A549 (cell line): ENCODE measurements around the gene CYP3A4. TPM values are rescaled to one million over a fixed set of nuclear protein-coding genes. Genes with fewer than 3 reads are reported as not detected.

Experiments
- ATAC-seq, 2 experiments: fragments of 200-7000 bp in 1 of 2; fragments of >200 bp in 1 of 2; cut with Nextera tagmentation in 1 of 2; cut with Tn5 transposase in 1 of 2; 3 replicates each; pipeline versions ENCODE4 v1.8.0 to v1.9.1; 2018 to 2020; ENCODE audit warnings: mild to moderate bottlenecking in 1 of 2, moderate library complexity in 1 of 2
- CTCF ChIA-PET: fragments of 300-600 bp; sonication (Branson Sonifier 250); formaldehyde crosslinking; extraction: SDS; loops from one replicate; lab custom pipeline; 2021; ENCODE audit warnings: antibody characterized with exemption, inconsistent platforms; lab: Yijun Ruan, JAX
- POLR2A ChIA-PET: fragments of 350-600 bp; formaldehyde crosslinking; extraction: SDS; loops from one replicate; lab custom pipeline; 2021; ENCODE audit warnings: antibody characterized with exemption, inconsistent platforms; lab: Yijun Ruan, JAX
- DNase-seq, 2 experiments: peaks; one replicate each; pipeline versions ENCODE4 v3.0.0 to v3.0.0-alpha.2; 2011 to 2016; ENCODE audit warnings: low read depth in 1 of 2, low spot score in 1 of 2
- FAIRE-seq: peaks from 2 replicates; lab custom pipeline; 2011; peaks lifted over from hg19 to GRCh38; lab: Jason Lieb, UNC
- H3K27ac ChIP-seq, 2 experiments: fragments of >200 bp; sonication (Bioruptor Twin); formaldehyde crosslinking; 3 replicates each; pipeline ENCODE4 v1.5.1; 2016 to 2017
- H3K4me1 ChIP-seq: fragments of >200 bp; sonication (Bioruptor Twin); formaldehyde crosslinking; 3 replicates; pipeline ENCODE4 v1.6.1; 2016
- H3K4me2 ChIP-seq: fragments of >200 bp; sonication (Bioruptor Twin); formaldehyde crosslinking; 3 replicates; pipeline ENCODE4 v1.6.1; 2016
- H3K4me3 ChIP-seq: fragments of >200 bp; sonication (Bioruptor Twin); formaldehyde crosslinking; 3 replicates; pipeline ENCODE4 v1.5.1; 2016
- H3K9me3 ChIP-seq: fragments of >200 bp; sonication (Bioruptor Twin); formaldehyde crosslinking; 3 replicates; pipeline ENCODE4 v1.6.1; 2016
- CBX8 ChIP-seq: fragments of 200-600 bp; sonication (generic); IDR thresholded peaks from 2 replicates; pipeline ENCODE4 v1.6.1; 2016
- CHD2 ChIP-seq: fragments of 150-350 bp; IDR thresholded peaks from 2 replicates; pipeline ENCODE4 v1.6.1; 2014; ENCODE audit warnings: low read length; ENCODE audit not compliant: partially characterized antibody
- CTCF ChIP-seq: fragments of >200 bp; sonication (Bioruptor Twin); formaldehyde crosslinking; IDR thresholded peaks from 3 replicates; pipeline ENCODE4 v1.5.1; 2016
- EHF ChIP-seq: fragments of 250-450 bp; sonication (Bioruptor Pico); IDR thresholded peaks from 2 replicates; pipeline ENCODE4 v1.5.0; 2020; ENCODE audit warnings: mild to moderate bottlenecking
- EHMT2 ChIP-seq: fragments of 200-600 bp; sonication (generic); IDR thresholded peaks from 2 replicates; pipeline ENCODE4 v1.6.1; 2016; ENCODE audit warnings: antibody characterized with exemption, low read depth, mild to moderate bottlenecking, moderate library complexity
- ESRRA ChIP-seq: fragments of 150-350 bp; IDR thresholded peaks from 2 replicates; pipeline ENCODE4 v1.6.1; 2014; ENCODE audit warnings: mild to moderate bottlenecking, low read length, borderline replicate concordance
- FOSB ChIP-seq: fragments of 250-450 bp; sonication (Bioruptor Pico); IDR thresholded peaks from 2 replicates; pipeline ENCODE4 v1.5.0; 2020; ENCODE audit warnings: mild to moderate bottlenecking, moderate library complexity
- FOXS1 ChIP-seq: fragments of 250-450 bp; sonication (Bioruptor Pico); IDR thresholded peaks from 2 replicates; pipeline ENCODE4 v1.5.0; 2020; ENCODE audit warnings: mild to moderate bottlenecking, moderate library complexity
- GATA3 ChIP-seq: IDR thresholded peaks from 2 replicates; pipeline ENCODE4 v1.6.1; 2012; ENCODE audit warnings: borderline replicate concordance
- HES2 ChIP-seq: fragments of >200 bp; sonication (Bioruptor Twin); formaldehyde crosslinking; IDR thresholded peaks from 2 replicates; pipeline ENCODE4 v1.6.1; 2016
- HEYL ChIP-seq: fragments of 250-450 bp; sonication (Bioruptor Pico); IDR thresholded peaks from 2 replicates; pipeline ENCODE4 v1.8.0; 2021; ENCODE audit warnings: mild to moderate bottlenecking, moderate library complexity
- HMGXB4 ChIP-seq: fragments of 250-450 bp; sonication (Bioruptor Pico); IDR thresholded peaks from 2 replicates; pipeline ENCODE4 v1.5.0; 2021; ENCODE audit warnings: mild to moderate bottlenecking, moderate library complexity, borderline replicate concordance
- HOXB13 ChIP-seq: fragments of 250-450 bp; sonication (Bioruptor Pico); IDR thresholded peaks from 2 replicates; pipeline ENCODE4 v1.5.0; 2020; ENCODE audit warnings: low read depth, mild to moderate bottlenecking, moderate library complexity
- HOXB5 ChIP-seq: fragments of 250-450 bp; sonication (Bioruptor Pico); IDR thresholded peaks from 2 replicates; pipeline ENCODE4 v1.5.0; 2020; ENCODE audit warnings: mild to moderate bottlenecking, moderate library complexity
- JUNB ChIP-seq: fragments of >200 bp; sonication (Bioruptor Twin); formaldehyde crosslinking; IDR thresholded peaks from 2 replicates; pipeline ENCODE4 v1.6.1; 2016
- KDM5A ChIP-seq: fragments of 200-600 bp; sonication (generic); IDR thresholded peaks from 2 replicates; pipeline ENCODE4 v1.6.1; 2016; ENCODE audit warnings: antibody characterized with exemption, mild to moderate bottlenecking
- MAFK ChIP-seq: fragments of 450-650 bp; IDR thresholded peaks from 2 replicates; pipeline ENCODE4 v1.6.1; 2014; ENCODE audit not compliant: partially characterized antibody
- MAZ ChIP-seq: fragments of 150-350 bp; IDR thresholded peaks from 2 replicates; pipeline ENCODE4 v1.6.1; 2014; ENCODE audit warnings: antibody characterized with exemption, low read depth, low read length, borderline replicate concordance
- NFE2L2 ChIP-seq: fragments of 150-350 bp; conservative IDR thresholded peaks from 2 replicates; pipeline ENCODE4 v1.6.1; 2014; ENCODE audit warnings: low read length
- NPAS2 ChIP-seq: fragments of 250-450 bp; sonication (Bioruptor Pico); IDR thresholded peaks from 2 replicates; pipeline ENCODE4 v1.8.0; 2022; ENCODE audit warnings: mild to moderate bottlenecking, moderate library complexity, borderline replicate concordance
- NR3C1 ChIP-seq: fragments of >200 bp; sonication (Bioruptor Twin); formaldehyde crosslinking; IDR thresholded peaks from 3 replicates; pipeline ENCODE4 v1.6.1; 2017
- POLR2A ChIP-seq: IDR thresholded peaks from 2 replicates; pipeline ENCODE4 v1.6.1; 2012; ENCODE audit warnings: mild to moderate bottlenecking, low read length
- POLR2AphosphoS2 ChIP-seq: conservative IDR thresholded peaks from 2 replicates; pipeline ENCODE4 v1.6.1; 2012; ENCODE audit warnings: low read length, improper control_type of control experiment, inconsistent platforms
- RAD21 ChIP-seq, 2 experiments: fragments of >200 bp in 1 of 2; sonication (Bioruptor Twin) in 1 of 2; formaldehyde crosslinking in 1 of 2; IDR thresholded peaks in 1 of 2; conservative IDR thresholded peaks in 1 of 2; 2 replicates in 1 of 2; 3 replicates in 1 of 2; pipeline ENCODE4 v1.6.1; 2012 to 2018; ENCODE audit warnings: inconsistent platforms in 1 of 2
- RFX5 ChIP-seq: fragments of 450-650 bp; IDR thresholded peaks from 2 replicates; pipeline ENCODE4 v1.7.1; 2014; ENCODE audit warnings: antibody characterized with exemption, mild to moderate bottlenecking, moderate library complexity
- SREBF2 ChIP-seq: fragments of 450-650 bp; IDR thresholded peaks from 2 replicates; pipeline ENCODE4 v1.6.1; 2014; ENCODE audit warnings: mild to moderate bottlenecking, moderate library complexity
- TFCP2L1 ChIP-seq: fragments of 250-450 bp; sonication (Bioruptor Pico); IDR thresholded peaks from 2 replicates; pipeline ENCODE4 v1.5.0; 2021; ENCODE audit warnings: mild to moderate bottlenecking
- ZFP36 ChIP-seq: fragments of 450-650 bp; IDR thresholded peaks from 2 replicates; pipeline ENCODE4 v1.6.1; 2014; ENCODE audit warnings: borderline replicate concordance; ENCODE audit not compliant: partially characterized antibody
- WGBS: methylation state at CpG from one replicate; pipeline ENCODE4 v1.1.6; 2017; ENCODE audit errors: missing lambda C conversion rate; 5-methylcytosine and 5-hydroxymethylcytosine counted together
- polyA plus RNA-seq, 4 experiments: library from polyadenylated mRNA; depleted of rRNA in 3 of 4; stranded (reverse); fragments of >200 nt; fragmentation: RNase III in 1 of 4; extraction: RNeasy Plus Mini Kit Qiagen cat#74134 plus additional on column Dnase treatment in 1 of 4; gene quantifications; 2 replicates in 3 of 4; 3 replicates in 1 of 4; pipeline ENCODE4 v1.2.3, GENCODE V29; 2011 to 2017
- TF ChIP-seq, protein P1 (sequence below): IDR thresholded peaks from 2 replicates; pipeline ENCODE4 v1.6.1; 2012; ENCODE audit warnings: low read depth, borderline replicate concordance

CYP3A4 gene
- polyA plus RNA-seq, 2 of the 4 experiments (the other 2 are of a cell fraction), result 0.03 TPM; not detected in 1

- TF ChIP-seq GATA3 (no peak), EHF (no peak), SREBF2 (no peak)
- TF ChIP-seq, all 56 proteins: peak for 0
Observed at GRCh38 chr7:99820408-99821027, 36.5 kb upstream of the CYP3A4 start (continued).

- no peaks in the 10 kb centered on the region for H3K4me1 ChIP-seq
- H3K4me3 ChIP-seq, result no peak overlapping the region
- TF ChIP-seq HOXB13 (CRISPR knock-in tag) (no peak), RAD21 (conservative IDR thresholded peaks at IDR 0.05 in 1 of 2, IDR thresholded peaks at IDR 0.05 in 1 of 2) (no peak), TFCP2L1 (CRISPR knock-in tag) (no peak), KDM5A (no peak), MAFK (no peak), JUNB (no peak), CBX8 (no peak), FOSB (no peak), GATA3 (no peak), FOXS1 (CRISPR knock-in tag) (no peak), HMGXB4 (no peak), HEYL (CRISPR knock-in tag) (no peak), ESRRA (no peak), NR3C1 (no peak), NPAS2 (no peak), CHD2 (no peak)
- TF ChIP-seq, protein P1, sequence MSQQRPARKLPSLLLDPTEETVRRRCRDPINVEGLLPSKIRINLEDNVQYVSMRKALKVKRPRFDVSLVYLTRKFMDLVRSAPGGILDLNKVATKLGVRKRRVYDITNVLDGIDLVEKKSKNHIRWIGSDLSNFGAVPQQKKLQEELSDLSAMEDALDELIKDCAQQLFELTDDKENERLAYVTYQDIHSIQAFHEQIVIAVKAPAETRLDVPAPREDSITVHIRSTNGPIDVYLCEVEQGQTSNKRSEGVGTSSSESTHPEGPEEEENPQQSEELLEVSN, result no peak
- H3K9me3 ChIP-seq, result peaks cover 22% of the 10 kb centered on the region
- no peak for DNase-seq
- CTCF ChIA-PET, result no interaction called here
- POLR2A ChIA-PET, result no interaction called here
- H3K4me2 ChIP-seq, result no peak overlapping the region
- WGBS, result 56% methylated on average over 5 of the region's 5 CpGs
- FAIRE-seq, result no peak
- H3K27ac ChIP-seq, result no peak overlapping the region
- no peak for ATAC-seq
Observed at GRCh38 chr7:99808766-99809165, 24.8 kb upstream of the CYP3A4 start.

GRCh38 chr7:99806839-99807478 lies 23.0 kb upstream of the CYP3A4 start:
- POLR2A ChIA-PET, result no interaction called here
- 60% methylated on average over 3 of the region's 3 CpGs for WGBS
- CTCF ChIA-PET, result no interaction called here

More at GRCh38 chr7:99806839-99807478, 23.0 kb upstream of the CYP3A4 start:
- Histone ChIP-seq H3K4me2 (no peak overlapping the region), H3K4me1 (no peaks in the 10 kb centered on the region), H3K9me3 (peaks cover 26% of the 10 kb centered on the region), H3K4me3 (no peak overlapping the region), H3K27ac (no peak overlapping the region)
- ATAC-seq, result no peak
- TF ChIP-seq EHMT2 (no peak), ZFP36 (no peak), MAZ (no peak), POLR2AphosphoS2 (no peak), HES2 (no peak), POLR2A (no peak), RAD21 (conservative IDR thresholded peaks at IDR 0.05 in 1 of 2, IDR thresholded peaks at IDR 0.05 in 1 of 2) (no peak), RFX5 (no peak), MAFK (no peak), HOXB5 (no peak), NPAS2 (no peak), CTCF (no peak), CBX8 (no peak), NFE2L2 (no peak)
- DNase-seq, result no peak
- FAIRE-seq, result no peak
